ENCODE data around the gene UTS2. TPM values are rescaled to one million over a fixed set of nuclear protein-coding genes. Genes with fewer than 3 reads are reported as not detected.

Gene UTS2
- total and polyA plus RNA-seq, 2 of the 4 experiments (the other 2 are of a cell fraction) = not detected

DNA sequence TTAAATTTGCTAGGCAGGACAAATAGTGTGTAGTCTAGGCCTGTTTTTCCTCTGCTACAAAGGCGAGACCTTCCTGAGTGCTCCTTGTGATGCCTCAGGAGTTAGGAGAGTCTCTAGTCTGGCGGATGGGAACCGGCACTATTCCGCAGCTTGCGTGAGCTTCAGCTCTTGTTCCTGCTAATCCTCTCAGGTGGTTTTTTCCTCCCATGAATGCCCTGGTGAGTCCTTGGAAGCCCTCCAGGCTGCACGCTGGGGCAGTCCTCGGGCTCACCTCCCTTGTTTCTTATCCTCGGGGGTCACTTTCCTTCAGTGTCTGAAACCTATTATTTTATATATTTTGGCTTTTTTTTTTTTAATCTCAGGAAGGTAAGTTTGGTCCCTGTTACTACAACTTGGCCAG, 28.2 kb downstream of the UTS2 start:
- Histone ChIP-seq H3K9ac (ENCODE audit: low read depth, low read length) (no peak overlapping the region), H3K23ac (ENCODE audit: low read depth, low read length) (no peak overlapping the region), H3K9me1 (ENCODE audit: insufficient read depth, low read length) (no peaks in the 10 kb centered on the region), H3K27ac (ENCODE audit: insufficient read depth, low read length) (no peak overlapping the region), H3K4me2 (ENCODE audit: low read depth, low read length) (no peak overlapping the region), H2BK120ac (ENCODE audit: low read depth, low read length) (no peak overlapping the region), H4K91ac (ENCODE audit: insufficient read depth, low read depth, low read length) (no peak overlapping the region), H3K4me3 (ENCODE audit: insufficient read depth, low read depth, low read length) (no peak overlapping the region), H3K9me3 (ENCODE audit: control insufficient read depth, insufficient read depth, low read length) (no peaks in the 10 kb centered on the region), H4K5ac (ENCODE audit: low read depth, low read length) (no peak overlapping the region), H3K36me3 (ENCODE audit: control insufficient read depth, insufficient read depth, low read length) (peaks cover 12% of the 10 kb centered on the region), H2AK9ac (replicated peaks; ENCODE audit: low read depth, low read length, poor library complexity) (no peak overlapping the region), H3K4ac (ENCODE audit: low read depth, low read length) (no peak overlapping the region), H2BK20ac (ENCODE audit: low read depth, low read length) (no peak overlapping the region), H3K14ac (replicated peaks; ENCODE audit: low read depth, low read length) (no peak overlapping the region), H3K4me1 (ENCODE audit: control insufficient read depth, insufficient read depth, low read length) (no peaks in the 10 kb centered on the region), H3K56ac (ENCODE audit: extremely low read depth, insufficient read depth, low read length) (no peak overlapping the region), H2AK5ac (ENCODE audit: low read depth, low read length) (no peak overlapping the region), H2BK5ac (ENCODE audit: low read depth, low read length, poor library complexity, severe bottlenecking) (no peak overlapping the region), H4K8ac (ENCODE audit: low read depth in 2 of 2, low read length in 2 of 2) (no peak overlapping the region), H3K79me1 (ENCODE audit: low read depth in 1 of 2, low read length in 2 of 2) (no peaks in the 10 kb centered on the region), H4K20me1 (ENCODE audit: insufficient read depth, low read length) (no peaks in the 10 kb centered on the region), H3K27me3 (ENCODE audit: control insufficient read depth, insufficient read depth, low read length) (no peaks in the 10 kb centered on the region), H2AFZ (replicated peaks; ENCODE audit: low read length, poor library complexity) (no peak overlapping the region), H3K18ac (ENCODE audit: low read depth, low read length) (no peak overlapping the region), H2BK15ac (ENCODE audit: low read depth, low read length) (no peak overlapping the region)
- TF ChIP-seq, protein P1, sequence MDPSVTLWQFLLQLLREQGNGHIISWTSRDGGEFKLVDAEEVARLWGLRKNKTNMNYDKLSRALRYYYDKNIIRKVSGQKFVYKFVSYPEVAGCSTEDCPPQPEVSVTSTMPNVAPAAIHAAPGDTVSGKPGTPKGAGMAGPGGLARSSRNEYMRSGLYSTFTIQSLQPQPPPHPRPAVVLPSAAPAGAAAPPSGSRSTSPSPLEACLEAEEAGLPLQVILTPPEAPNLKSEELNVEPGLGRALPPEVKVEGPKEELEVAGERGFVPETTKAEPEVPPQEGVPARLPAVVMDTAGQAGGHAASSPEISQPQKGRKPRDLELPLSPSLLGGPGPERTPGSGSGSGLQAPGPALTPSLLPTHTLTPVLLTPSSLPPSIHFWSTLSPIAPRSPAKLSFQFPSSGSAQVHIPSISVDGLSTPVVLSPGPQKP (IDR thresholded peaks at IDR 0.05; ENCODE audit: borderline replicate concordance, low read depth, low read length) = no peak
- TF ChIP-seq NFE2L2 (IDR thresholded peaks at IDR 0.05; ENCODE audit: low read depth, low read length) (no peak), MXI1 (IDR thresholded peaks at IDR 0.05; ENCODE audit: borderline replicate concordance, low read depth, low read length) (no peak), MAZ (IDR thresholded peaks at IDR 0.05; ENCODE audit: borderline replicate concordance, low read depth, low read length) (no peak), CEBPB (IDR thresholded peaks at IDR 0.05; ENCODE audit: low read depth, low read length) (no peak), MAFK (IDR thresholded peaks at IDR 0.05; ENCODE audit: low read depth, low read length) (no peak), POLR2A (IDR thresholded peaks at IDR 0.05; ENCODE audit: low read depth, low read length) (no peak), RCOR1 (IDR thresholded peaks at IDR 0.05; ENCODE audit: insufficient replicate concordance, low read length) (no peak), FOS (IDR thresholded peaks at IDR 0.05; ENCODE audit: low read depth, low read length) (no peak), USF2 (IDR thresholded peaks at IDR 0.05; ENCODE audit: low read depth, low read length) (no peak)
- in situ Hi-C loops (cut with MboI; ENCODE audit: low sequenced_read_pairs) = no loop called here
- ChIA-PET POLR2A (ENCODE audit: unreplicated experiment) (no interaction called here), CTCF (no interaction called here)
- 100% methylated on average over 4 of the region's 8 CpGs; no CpG with 5 or more reads in 1 of the 2 experiments for WGBS, 2 experiments (ENCODE audit: extremely low coverage in 2 of 2, insufficient read length in 1 of 2)
- dilution Hi-C loops (cut with HindIII; ENCODE audit: low sequenced_read_pairs, unreplicated experiment) = no loop called here
- ATAC-seq (ENCODE audit: low read depth) (no peak), DNase-seq (no peak)
- intact Hi-C loops (cut with micrococcal nuclease) = no loop called here
- BruUV-seq (replicated peaks) = no TSS peak
